SK-N-SH (cell line): ENCODE data around the gene MYBPC3. TPM values are rescaled to one million over a fixed set of nuclear protein-coding genes. Genes with fewer than 3 reads are reported as not detected.

ENCODE experiments used
- CTCF ChIA-PET: fragments of 300-600, 350-600 bp; formaldehyde crosslinking; extraction: SDS; loops from one replicate; lab custom pipeline; 2021; lab: Yijun Ruan, JAX
- POLR2A ChIA-PET: fragments of 350-600 bp; sonication (Branson Sonifier 250); formaldehyde crosslinking; extraction: SDS; loops from one replicate; lab custom pipeline; 2020; ENCODE audit warnings: antibody characterized with exemption, inconsistent platforms; lab: Yijun Ruan, JAX
- DNase-seq: peaks from one replicate; pipeline ENCODE4 v3.0.0; 2012
- H2AFZ ChIP-seq: fragments of 200-600 bp; sonication (generic); 2 replicates; pipeline ENCODE4 v1.8.1; 2016; ENCODE audit warnings: antibody characterized with exemption, mild to moderate bottlenecking, low read depth
- H3F3A ChIP-seq: fragments of 200-600 bp; sonication (generic); replicated peaks from 2 replicates; pipeline ENCODE3; 2016; ENCODE audit warnings: antibody characterized with exemption, mild to moderate bottlenecking; ENCODE audit not compliant: insufficient read depth
- H3K27ac ChIP-seq, 2 experiments: fragments of 200-500 bp in 1 of 2; fragments of 200-600 bp in 1 of 2; sonication (Bioruptor generic) in 1 of 2; sonication (generic), shearing (Covaris generic) in 1 of 2; 2 replicates each; pipeline versions ENCODE4 v1.5.1 to v1.6.1; 2014 to 2016; ENCODE audit warnings: low read depth in 2 of 2, inconsistent platforms in 1 of 2, low read length in 1 of 2, mild to moderate bottlenecking in 1 of 2, mixed read lengths in 1 of 2
- H3K27me3 ChIP-seq: fragments of 200-600 bp; sonication (generic), shearing (Covaris generic); 2 replicates; pipeline ENCODE4 v1.6.1; 2016; ENCODE audit warnings: mixed run types; ENCODE audit not compliant: insufficient read depth
- H3K36me3 ChIP-seq, 2 experiments: fragments of 200-500 bp in 1 of 2; fragments of 200-600 bp in 1 of 2; sonication (Bioruptor generic) in 1 of 2; sonication (generic) in 1 of 2; replicated peaks in 1 of 2; 2 replicates each; pipeline versions ENCODE3 to v1.5.1; 2014 to 2016; ENCODE audit warnings: low read length in 1 of 2, mild to moderate bottlenecking in 1 of 2; ENCODE audit not compliant: insufficient read depth in 2 of 2, control insufficient read depth in 1 of 2
- H3K4me1 ChIP-seq, 2 experiments: fragments of 200-500 bp in 1 of 2; fragments of 200-600 bp in 1 of 2; sonication (Bioruptor generic) in 1 of 2; sonication (generic), shearing (Covaris generic) in 1 of 2; 2 replicates each; pipeline versions ENCODE4 v1.5.1 to v1.6.1; 2014 to 2016; ENCODE audit warnings: low read depth in 1 of 2, low read length in 1 of 2, mixed run types in 1 of 2; ENCODE audit not compliant: insufficient read depth in 2 of 2, control insufficient read depth in 1 of 2
- H3K4me2 ChIP-seq: fragments of 200-600 bp; sonication (generic), shearing (Covaris generic); 2 replicates; pipeline ENCODE4 v1.6.1; 2017; ENCODE audit warnings: mixed run types
- H3K4me3 ChIP-seq, 2 experiments: fragments of 200-500 bp in 1 of 2; fragments of 200-600 bp in 1 of 2; sonication (Bioruptor generic) in 1 of 2; sonication (generic), shearing (Covaris generic) in 1 of 2; 2 replicates each; pipeline versions ENCODE4 v1.5.1 to v1.8.1; 2014 to 2016; ENCODE audit warnings: low read depth in 2 of 2, inconsistent platforms in 1 of 2, low read length in 1 of 2, mild to moderate bottlenecking in 1 of 2, mixed read lengths in 1 of 2, moderate library complexity in 1 of 2
- H3K79me2 ChIP-seq: fragments of 200-600 bp; sonication (generic); 2 replicates; pipeline ENCODE4 v1.8.1; 2017; ENCODE audit warnings: mild to moderate bottlenecking; ENCODE audit not compliant: insufficient read depth
- H3K9ac ChIP-seq: fragments of 200-600 bp; sonication (generic); 2 replicates; pipeline ENCODE4 v1.6.1; 2017; ENCODE audit warnings: mixed run types
- H3K9me2 ChIP-seq: fragments of 200-600 bp; sonication (generic); 2 replicates; pipeline ENCODE4 v1.6.1; 2017; ENCODE audit warnings: mixed run types
- H3K9me3 ChIP-seq: fragments of 200-600 bp; sonication (generic); 2 replicates; pipeline ENCODE4 v1.6.1; 2017; ENCODE audit warnings: mixed run types, mild to moderate bottlenecking, moderate library complexity
- H4K20me1 ChIP-seq: fragments of 200-600 bp; sonication (generic); 2 replicates; pipeline ENCODE4 v1.6.1; 2017; ENCODE audit warnings: mild to moderate bottlenecking, mixed run types; ENCODE audit not compliant: insufficient read depth
- ELF1 ChIP-seq: IDR thresholded peaks from 2 replicates; pipeline ENCODE4 v1.4.0; 2012
- EP300 ChIP-seq, 2 experiments: IDR thresholded peaks; 2 replicates each; pipeline versions ENCODE4 v1.4.0 to v1.6.1; 2012; ENCODE audit warnings: borderline replicate concordance in 1 of 2, low read depth in 1 of 2, low read length in 1 of 2
- EZH2phosphoT487 ChIP-seq: fragments of 200-600 bp; sonication (generic); IDR thresholded peaks from 2 replicates; pipeline ENCODE4 v1.6.1; 2017; ENCODE audit warnings: low read depth, mixed run types, mild to moderate bottlenecking, antibody characterized with exemption, moderate library complexity, borderline replicate concordance
- GABPA ChIP-seq: IDR thresholded peaks from 2 replicates; pipeline ENCODE4 v1.4.0; 2012; ENCODE audit warnings: low read depth, mild to moderate bottlenecking
- GATA2 ChIP-seq: sonication (generic); formaldehyde crosslinking; IDR thresholded peaks from 2 replicates; pipeline ENCODE4 v1.5.0; 2020; ENCODE audit warnings: mild to moderate bottlenecking, missing genetic modification reagents
- MEF2A ChIP-seq: IDR thresholded peaks from 2 replicates; pipeline ENCODE4 v1.4.0; 2012; ENCODE audit warnings: low read depth, borderline replicate concordance
- MXI1 ChIP-seq: IDR thresholded peaks from 2 replicates; pipeline ENCODE4 v1.6.1; 2012; ENCODE audit warnings: mild to moderate bottlenecking, low read depth, low read length, improper control_type of control experiment
- NRF1 ChIP-seq: IDR thresholded peaks from 2 replicates; pipeline ENCODE4 v1.6.1; 2012; ENCODE audit warnings: low read depth, mild to moderate bottlenecking, low read length
- RAD21 ChIP-seq: IDR thresholded peaks from 2 replicates; pipeline ENCODE4 v1.6.1; 2012; ENCODE audit warnings: mild to moderate bottlenecking, low read length
- SIN3A ChIP-seq: IDR thresholded peaks from 2 replicates; pipeline ENCODE4 v1.6.1; 2012; ENCODE audit warnings: low read depth, mild to moderate bottlenecking, low read length, moderate library complexity, borderline replicate concordance
- TAF1 ChIP-seq: IDR thresholded peaks from 2 replicates; pipeline ENCODE4 v1.6.1; 2012; ENCODE audit warnings: low read depth, mild to moderate bottlenecking, low read length, moderate library complexity, borderline replicate concordance
- WGBS: methylation state at CpG from one replicate; pipeline ENCODE4 v1.1.6; 2017; ENCODE audit warnings: low lambda C conversion rate; 5-methylcytosine and 5-hydroxymethylcytosine counted together
- polyA plus RNA-seq, 3 experiments: library from polyadenylated mRNA; depleted of rRNA; stranded (reverse); fragments of >200 nt; gene quantifications; 2 replicates each; pipeline ENCODE4 v1.2.3, GENCODE V29; 2012
- TF ChIP-seq, protein P1 (sequence below): fragments of 150-350 bp; IDR thresholded peaks from 2 replicates; pipeline ENCODE4 v1.6.1; 2017; ENCODE audit warnings: antibody characterized with exemption, low read length, low read depth, borderline replicate concordance
- TF ChIP-seq, protein P2 (sequence below): IDR thresholded peaks from 2 replicates; pipeline ENCODE4 v1.6.1; 2012; ENCODE audit warnings: mild to moderate bottlenecking, low read depth, low read length, moderate library complexity

MYBPC3 gene
- polyA plus RNA-seq, 1 of the 3 experiments (the other 2 are of a cell fraction), result not detected

DNA sequence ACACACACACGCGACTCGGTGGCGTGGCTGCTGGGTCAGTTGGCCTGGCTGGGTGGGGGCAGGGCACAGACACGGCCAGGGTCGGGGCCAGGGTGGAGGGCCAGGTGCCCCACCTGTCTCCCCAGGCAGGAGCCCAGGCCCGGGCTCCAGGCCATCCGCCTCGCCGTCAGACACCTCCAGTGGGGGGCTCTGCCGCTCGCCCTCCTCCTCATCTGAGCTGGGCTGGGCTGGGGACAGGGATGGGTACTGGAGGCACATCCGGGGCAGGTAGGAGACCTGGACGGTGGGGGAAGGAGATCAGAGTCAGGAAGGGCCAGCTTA, 6.2 kb upstream of the MYBPC3 start:
- no peaks in the 10 kb centered on the region for H3K9me3 ChIP-seq
- H3K4me1 ChIP-seq, result peaks cover 0 to 3% of the 10 kb centered on the region in 2 experiments; a peak in 1 of 4 replicates
- no peak overlapping the region for H3K27ac ChIP-seq
- no peak overlapping the region for H3K4me2 ChIP-seq
- H4K20me1 ChIP-seq, result no peaks in the 10 kb centered on the region
- H2AFZ ChIP-seq, result no peak overlapping the region
- H3K27me3 ChIP-seq, result no peaks in the 10 kb centered on the region
- 71% methylated on average over 10 of the region's 14 CpGs for WGBS
- POLR2A ChIA-PET, result no interaction called here
- no peak overlapping the region for H3K9ac ChIP-seq
- no peaks in the 10 kb centered on the region for H3K36me3 ChIP-seq
- no peaks in the 10 kb centered on the region for H3K9me2 ChIP-seq
- H3K4me3 ChIP-seq, result no peak overlapping the region
- no peak for TF ChIP-seq GABPA
- TF ChIP-seq SIN3A, result no peak
- TF ChIP-seq, protein P1, sequence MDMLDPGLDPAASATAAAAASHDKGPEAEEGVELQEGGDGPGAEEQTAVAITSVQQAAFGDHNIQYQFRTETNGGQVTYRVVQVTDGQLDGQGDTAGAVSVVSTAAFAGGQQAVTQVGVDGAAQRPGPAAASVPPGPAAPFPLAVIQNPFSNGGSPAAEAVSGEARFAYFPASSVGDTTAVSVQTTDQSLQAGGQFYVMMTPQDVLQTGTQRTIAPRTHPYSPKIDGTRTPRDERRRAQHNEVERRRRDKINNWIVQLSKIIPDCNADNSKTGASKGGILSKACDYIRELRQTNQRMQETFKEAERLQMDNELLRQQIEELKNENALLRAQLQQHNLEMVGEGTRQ, result no peak
- no peak for TF ChIP-seq EP300 (IDR thresholded peaks at IDR 0.05; ENCODE audit: borderline replicate concordance in 1 of 2, low read depth in 1 of 2, low read length in 1 of 2)
- no peak for TF ChIP-seq GATA2 (CRISPR knock-in tag)
- TF ChIP-seq, all 33 proteins: peak for 0
- Histone ChIP-seq H3F3A (peaks cover 5% of the 10 kb centered on the region), H3K79me2 (no peaks in the 10 kb centered on the region)
- CTCF ChIA-PET, result interaction anchor here (3.9 kb wide), 1 partner anchor 14 kb away, joined by 24 read pairs; no protein-coding TSS in a partner anchor
- DNase-seq, result no peak

DNA sequence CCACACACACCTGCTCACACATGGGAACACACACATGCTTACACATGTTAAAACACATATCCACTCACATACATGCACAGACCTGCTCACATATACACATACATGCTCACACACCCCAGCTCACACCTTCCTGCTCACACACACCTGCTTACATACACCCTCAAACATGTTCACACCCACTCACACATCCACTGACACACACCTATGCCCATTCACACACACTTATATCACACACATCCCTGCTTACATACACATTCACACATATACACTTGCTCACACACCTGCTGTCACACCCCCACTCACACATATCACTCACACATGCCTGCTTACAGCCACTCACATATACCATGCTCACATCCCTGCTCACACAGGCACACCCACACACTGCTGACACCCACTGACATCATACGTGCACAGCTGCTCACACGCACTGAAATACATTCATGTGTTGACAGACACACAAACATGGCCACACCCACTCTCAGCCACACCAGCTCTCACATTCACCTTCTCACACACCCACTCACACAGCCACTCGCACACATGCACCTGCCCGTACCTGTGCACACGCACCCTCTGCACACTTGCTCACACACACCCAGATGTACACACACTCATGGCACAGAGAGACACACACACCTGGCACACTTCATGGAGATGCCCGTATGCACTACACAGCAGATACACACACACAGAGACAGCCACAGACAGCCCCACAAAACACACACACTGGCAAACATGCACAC, 5.7 kb upstream of the MYBPC3 start:
- DNase-seq, result no peak
- Histone ChIP-seq H3K9me2 (no peaks in the 10 kb centered on the region), H4K20me1 (no peaks in the 10 kb centered on the region), H3F3A (peaks cover 5% of the 10 kb centered on the region), H3K9ac (no peak overlapping the region), H2AFZ (no peak overlapping the region), H3K27ac (no peak overlapping the region), H3K4me3 (no peak overlapping the region), H3K4me1 (peaks cover 0 to 3% of the 10 kb centered on the region in 2 experiments; a peak in 1 of 4 replicates), H3K36me3 (no peaks in the 10 kb centered on the region), H3K27me3 (no peaks in the 10 kb centered on the region), H3K79me2 (no peaks in the 10 kb centered on the region), H3K9me3 (no peaks in the 10 kb centered on the region), H3K4me2 (no peak overlapping the region)
- ChIA-PET POLR2A (no interaction called here), CTCF (interaction anchor here (0.9 to 3.9 kb wide), 2 partner anchors 15 to 16 kb away, joined by 4 to 24 read pairs; no protein-coding TSS in a partner anchor)
- WGBS, result 92% methylated on average over 6 of the region's 6 CpGs
- TF ChIP-seq TAF1 (no peak), GATA2 (CRISPR knock-in tag) (no peak), MEF2A (no peak)

DNA sequence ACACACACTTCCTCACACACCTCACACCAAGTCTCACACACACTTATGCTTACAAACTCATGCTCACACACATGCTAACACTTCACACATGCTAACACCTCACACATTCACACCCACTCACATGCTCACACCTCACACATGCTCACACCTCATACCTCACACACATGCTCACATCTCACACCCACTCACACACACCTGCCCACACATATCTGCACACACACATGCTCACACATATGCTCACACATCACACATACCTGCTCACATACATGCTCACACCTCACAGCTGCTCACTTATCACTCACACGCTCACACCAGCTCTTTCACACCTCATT, 4.5 kb upstream of the MYBPC3 start:
- POLR2A ChIA-PET, result no interaction called here
- H4K20me1 ChIP-seq, result no peaks in the 10 kb centered on the region
- no peaks in the 10 kb centered on the region for H3K9me3 ChIP-seq
- H3K9me2 ChIP-seq, result no peaks in the 10 kb centered on the region
- no peak for TF ChIP-seq MXI1
- TF ChIP-seq, protein P2, sequence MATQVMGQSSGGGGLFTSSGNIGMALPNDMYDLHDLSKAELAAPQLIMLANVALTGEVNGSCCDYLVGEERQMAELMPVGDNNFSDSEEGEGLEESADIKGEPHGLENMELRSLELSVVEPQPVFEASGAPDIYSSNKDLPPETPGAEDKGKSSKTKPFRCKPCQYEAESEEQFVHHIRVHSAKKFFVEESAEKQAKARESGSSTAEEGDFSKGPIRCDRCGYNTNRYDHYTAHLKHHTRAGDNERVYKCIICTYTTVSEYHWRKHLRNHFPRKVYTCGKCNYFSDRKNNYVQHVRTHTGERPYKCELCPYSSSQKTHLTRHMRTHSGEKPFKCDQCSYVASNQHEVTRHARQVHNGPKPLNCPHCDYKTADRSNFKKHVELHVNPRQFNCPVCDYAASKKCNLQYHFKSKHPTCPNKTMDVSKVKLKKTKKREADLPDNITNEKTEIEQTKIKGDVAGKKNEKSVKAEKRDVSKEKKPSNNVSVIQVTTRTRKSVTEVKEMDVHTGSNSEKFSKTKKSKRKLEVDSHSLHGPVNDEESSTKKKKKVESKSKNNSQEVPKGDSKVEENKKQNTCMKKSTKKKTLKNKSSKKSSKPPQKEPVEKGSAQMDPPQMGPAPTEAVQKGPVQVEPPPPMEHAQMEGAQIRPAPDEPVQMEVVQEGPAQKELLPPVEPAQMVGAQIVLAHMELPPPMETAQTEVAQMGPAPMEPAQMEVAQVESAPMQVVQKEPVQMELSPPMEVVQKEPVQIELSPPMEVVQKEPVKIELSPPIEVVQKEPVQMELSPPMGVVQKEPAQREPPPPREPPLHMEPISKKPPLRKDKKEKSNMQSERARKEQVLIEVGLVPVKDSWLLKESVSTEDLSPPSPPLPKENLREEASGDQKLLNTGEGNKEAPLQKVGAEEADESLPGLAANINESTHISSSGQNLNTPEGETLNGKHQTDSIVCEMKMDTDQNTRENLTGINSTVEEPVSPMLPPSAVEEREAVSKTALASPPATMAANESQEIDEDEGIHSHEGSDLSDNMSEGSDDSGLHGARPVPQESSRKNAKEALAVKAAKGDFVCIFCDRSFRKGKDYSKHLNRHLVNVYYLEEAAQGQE, result no peak
- no peak for TF ChIP-seq EZH2phosphoT487
- no peak for TF ChIP-seq ELF1
- TF ChIP-seq RAD21, result no peak
- no peak for TF ChIP-seq NRF1
- TF ChIP-seq, all 33 proteins: peak for 0
- WGBS, result 86% methylated on average over 1 of the region's 1 CpG
- Histone ChIP-seq H3K4me2 (no peak overlapping the region), H3F3A (peaks cover 5% of the 10 kb centered on the region), H2AFZ (no peak overlapping the region), H3K27ac (no peak overlapping the region), H3K27me3 (no peaks in the 10 kb centered on the region), H3K79me2 (no peaks in the 10 kb centered on the region), H3K9ac (no peak overlapping the region), H3K36me3 (no peaks in the 10 kb centered on the region), H3K4me1 (peaks cover 0 to 5% of the 10 kb centered on the region in 2 experiments; a peak in 1 of 4 replicates), H3K4me3 (no peak overlapping the region)
- no peak for DNase-seq
- CTCF ChIA-PET, result interaction anchor here (0.9 to 1.1 kb wide), 2 partner anchors 17 to 55 kb away, joined by 4 read pairs; no protein-coding TSS in a partner anchor
